ENCODE data around the gene MFSD1.

The MFSD1 gene

DNA sequence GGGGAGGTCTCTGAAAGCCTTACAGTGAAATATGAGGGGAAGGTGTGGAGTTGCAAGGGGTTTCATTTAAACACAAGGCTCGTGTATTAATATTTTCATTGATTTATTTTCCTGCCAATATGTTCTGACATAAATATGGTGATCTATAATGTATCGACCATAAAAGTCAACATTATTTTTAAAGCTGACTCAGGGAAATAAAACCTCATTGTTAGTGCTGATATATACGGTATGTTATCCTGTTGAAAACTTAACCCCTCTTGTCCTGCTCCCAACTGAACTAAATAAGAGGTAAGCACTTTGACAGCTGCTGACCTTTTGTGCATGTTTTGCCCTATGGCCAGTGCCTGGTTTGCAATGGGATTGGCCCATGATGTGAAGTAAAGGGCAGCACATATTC, 47.9 kb downstream of the MFSD1 start:
- Histone ChIP-seq H3K4me3 (ENCODE audit: control insufficient read depth in 1 of 7, extremely low read depth in 1 of 7, insufficient read depth in 4 of 7, low read depth in 2 of 7, low read length in 6 of 7) (no peak overlapping the region), H3K9me3 (ENCODE audit: control extremely low read depth in 1 of 5, control insufficient read depth in 4 of 5, insufficient read depth in 2 of 5, low read depth in 1 of 5, low read length in 4 of 5) (no peaks in the 10 kb centered on the region), H3K36me3 (ENCODE audit: control insufficient read depth in 4 of 4, insufficient read depth in 4 of 4, low read length in 3 of 4) (no peaks in the 10 kb centered on the region), H3K27me3 (replicated peaks in 2 of 5; ENCODE audit: control insufficient read depth in 4 of 5, insufficient read depth in 5 of 5, low read length in 4 of 5) (peaks cover 0 to 4% (median 0%) of the 10 kb centered on the region in 5 experiments), H3K4me1 (ENCODE audit: control extremely low read depth in 1 of 4, control insufficient read depth in 4 of 4, insufficient read depth in 4 of 4, low read length in 3 of 4) (no peaks in the 10 kb centered on the region), H3K27ac (ENCODE audit: insufficient read depth in 1 of 2, low read depth in 1 of 2, low read length in 2 of 2, poor library complexity in 1 of 2, severe bottlenecking in 2 of 2) (no peak overlapping the region)
- WGBS (ENCODE audit: insufficient coverage), result no CpG with 5 or more reads among the region's 3 CpGs
- CTCF ChIA-PET, result interaction anchor here (0.5 kb wide), 1 partner anchor 12 kb away, joined by 3 read pairs; no protein-coding TSS in a partner anchor
- POLR2A ChIA-PET, result no interaction called here
- no peak for DNase-seq

DNA sequence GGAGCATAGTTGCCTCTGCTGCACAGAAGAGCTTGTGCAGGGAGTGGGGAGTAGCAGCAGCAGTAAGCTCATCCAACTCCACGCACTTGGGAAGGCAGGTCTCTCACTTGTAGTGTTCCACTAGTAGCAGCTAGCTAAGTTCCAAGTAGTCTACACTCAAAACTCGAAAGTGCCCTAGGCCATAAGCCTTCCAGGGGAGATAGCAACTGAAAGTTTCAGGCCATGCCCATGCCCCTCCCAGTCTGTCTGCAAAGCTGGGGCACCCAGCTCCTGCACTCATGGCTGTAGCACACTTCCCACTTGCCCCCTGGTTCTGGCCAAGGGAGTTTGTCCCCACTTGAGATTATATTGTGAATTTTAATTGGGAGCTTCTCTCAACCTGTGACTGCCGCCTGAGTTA, 57.5 kb downstream of the MFSD1 start:
- H3K27me3 ChIP-seq (replicated peaks in 2 of 5; ENCODE audit: control insufficient read depth in 4 of 5, insufficient read depth in 5 of 5, low read length in 4 of 5), result peaks cover 0 to 2% (median 0%) of the 10 kb centered on the region in 5 experiments
- H3K4me3 ChIP-seq (ENCODE audit: control insufficient read depth in 1 of 7, extremely low read depth in 1 of 7, insufficient read depth in 4 of 7, low read depth in 2 of 7, low read length in 6 of 7), result no peak overlapping the region
- CTCF ChIA-PET, result interaction anchor here (0.6 to 0.7 kb wide), 2 partner anchors 265 to 378 kb away, joined by 3 read pairs; no protein-coding TSS in a partner anchor
- H3K9me3 ChIP-seq (ENCODE audit: control extremely low read depth in 1 of 5, control insufficient read depth in 4 of 5, insufficient read depth in 2 of 5, low read depth in 1 of 5, low read length in 4 of 5), result peaks cover 0 to 13% (median 0%) of the 10 kb centered on the region in 5 experiments
- POLR2A ChIA-PET, result no interaction called here
- no peaks in the 10 kb centered on the region for H3K4me1 ChIP-seq (ENCODE audit: control extremely low read depth in 1 of 4, control insufficient read depth in 4 of 4, insufficient read depth in 4 of 4, low read length in 3 of 4)
- H3K36me3 ChIP-seq (ENCODE audit: control insufficient read depth in 4 of 4, insufficient read depth in 4 of 4, low read length in 3 of 4), result no peaks in the 10 kb centered on the region
- DNase-seq, result no peak
- WGBS (ENCODE audit: insufficient coverage), result 96% methylated on average over 3 of the region's 3 CpGs
- H3K27ac ChIP-seq (ENCODE audit: insufficient read depth in 1 of 2, low read depth in 1 of 2, low read length in 2 of 2, poor library complexity in 1 of 2, severe bottlenecking in 2 of 2), result no peak overlapping the region

GRCh38 chr3:158863247-158863646, 61.4 kb downstream of the MFSD1 start:
- no peaks in the 10 kb centered on the region for H3K4me1 ChIP-seq (ENCODE audit: control extremely low read depth in 1 of 4, control insufficient read depth in 4 of 4, insufficient read depth in 4 of 4, low read length in 3 of 4)
- ChIA-PET CTCF (interaction anchor here (0.9 kb wide), 1 partner anchor 10 kb away, joined by 3 read pairs; no protein-coding TSS in a partner anchor), POLR2A (no interaction called here)
- DNase-seq, result no peak
- no peak overlapping the region for H3K27ac ChIP-seq (ENCODE audit: insufficient read depth in 1 of 2, low read depth in 1 of 2, low read length in 2 of 2, poor library complexity in 1 of 2, severe bottlenecking in 2 of 2)
- peaks cover 0 to 9% (median 0%) of the 10 kb centered on the region in 5 experiments for H3K9me3 ChIP-seq (ENCODE audit: control extremely low read depth in 1 of 5, control insufficient read depth in 4 of 5, insufficient read depth in 2 of 5, low read depth in 1 of 5, low read length in 4 of 5)
- H3K27me3 ChIP-seq (replicated peaks in 2 of 5; ENCODE audit: control insufficient read depth in 4 of 5, insufficient read depth in 5 of 5, low read length in 4 of 5), result peaks cover 0 to 2% (median 0%) of the 10 kb centered on the region in 5 experiments
- H3K36me3 ChIP-seq (ENCODE audit: control insufficient read depth in 4 of 4, insufficient read depth in 4 of 4, low read length in 3 of 4), result no peaks in the 10 kb centered on the region
- H3K4me3 ChIP-seq (ENCODE audit: control insufficient read depth in 1 of 7, extremely low read depth in 1 of 7, insufficient read depth in 4 of 7, low read depth in 2 of 7, low read length in 6 of 7), result no peak overlapping the region
- 100% methylated on average over 1 of the region's 2 CpGs for WGBS (ENCODE audit: insufficient coverage)

- H3K9me3 ChIP-seq (ENCODE audit: control extremely low read depth in 1 of 5, control insufficient read depth in 4 of 5, insufficient read depth in 2 of 5, low read depth in 1 of 5, low read length in 4 of 5), result peaks cover 0 to 5% (median 0%) of the 10 kb centered on the region in 5 experiments
- H3K36me3 ChIP-seq (ENCODE audit: control insufficient read depth in 4 of 4, insufficient read depth in 4 of 4, low read length in 3 of 4), result no peaks in the 10 kb centered on the region
- 98% methylated on average over 5 of the region's 6 CpGs for WGBS (ENCODE audit: insufficient coverage)
- peaks cover 0 to 2% (median 0%) of the 10 kb centered on the region in 5 experiments for H3K27me3 ChIP-seq (replicated peaks in 2 of 5; ENCODE audit: control insufficient read depth in 4 of 5, insufficient read depth in 5 of 5, low read length in 4 of 5)
- no peaks in the 10 kb centered on the region for H3K4me1 ChIP-seq (ENCODE audit: control extremely low read depth in 1 of 4, control insufficient read depth in 4 of 4, insufficient read depth in 4 of 4, low read length in 3 of 4)
- CTCF ChIA-PET, result no interaction called here
- no peak for DNase-seq
- POLR2A ChIA-PET, result no interaction called here
- H3K27ac ChIP-seq (ENCODE audit: insufficient read depth in 1 of 2, low read depth in 1 of 2, low read length in 2 of 2, poor library complexity in 1 of 2, severe bottlenecking in 2 of 2), result no peak overlapping the region
- H3K4me3 ChIP-seq (ENCODE audit: control insufficient read depth in 1 of 7, extremely low read depth in 1 of 7, insufficient read depth in 4 of 7, low read depth in 2 of 7, low read length in 6 of 7), result no peak overlapping the region
These were observed 62.6 kb downstream of the MFSD1 start for GRCh38 chr3:158864492-158864891.

DNA sequence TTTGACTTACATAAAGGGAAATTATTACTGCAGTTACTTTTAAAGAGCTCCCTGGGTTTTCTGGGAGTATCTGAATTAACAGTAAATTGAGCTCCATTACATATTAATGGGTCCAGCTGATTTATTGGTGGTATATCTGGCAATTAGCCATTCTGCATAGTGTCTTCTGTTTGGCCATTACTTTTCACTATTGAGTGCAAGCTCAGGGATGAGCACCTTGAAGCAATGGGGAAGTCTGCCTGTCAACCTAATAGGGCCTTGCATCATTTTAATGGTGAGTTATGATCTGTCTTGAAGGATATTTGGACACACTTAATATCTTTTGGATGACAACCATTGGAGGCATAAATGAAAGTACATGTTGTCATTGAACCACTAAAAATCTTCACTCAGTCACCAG, 73.8 kb downstream of the MFSD1 start:
- Histone ChIP-seq H3K4me3 (ENCODE audit: control insufficient read depth in 1 of 7, extremely low read depth in 1 of 7, insufficient read depth in 4 of 7, low read depth in 2 of 7, low read length in 6 of 7) (no peak overlapping the region), H3K27ac (ENCODE audit: insufficient read depth in 1 of 2, low read depth in 1 of 2, low read length in 2 of 2, poor library complexity in 1 of 2, severe bottlenecking in 2 of 2) (no peak overlapping the region), H3K9me3 (ENCODE audit: control extremely low read depth in 1 of 5, control insufficient read depth in 4 of 5, insufficient read depth in 2 of 5, low read depth in 1 of 5, low read length in 4 of 5) (no peaks in the 10 kb centered on the region), H3K27me3 (replicated peaks in 2 of 5; ENCODE audit: control insufficient read depth in 4 of 5, insufficient read depth in 5 of 5, low read length in 4 of 5) (peaks cover 0 to 3% (median 0%) of the 10 kb centered on the region in 5 experiments), H3K36me3 (ENCODE audit: control insufficient read depth in 4 of 4, insufficient read depth in 4 of 4, low read length in 3 of 4) (no peaks in the 10 kb centered on the region), H3K4me1 (ENCODE audit: control extremely low read depth in 1 of 4, control insufficient read depth in 4 of 4, insufficient read depth in 4 of 4, low read length in 3 of 4) (no peaks in the 10 kb centered on the region)
- ChIA-PET CTCF (interaction anchor here (1.1 kb wide), 1 partner anchor 308 kb away, joined by 3 read pairs; no protein-coding TSS in a partner anchor), POLR2A (no interaction called here)
- DNase-seq, result no peak

All from common myeloid progenitor, CD34-positive (primary cell).